Neuronal stem cell (in vitro differentiated cells): ENCODE results near the gene OR9A4.

Experiments
- DNase-seq: peaks from one replicate; pipeline ENCODE4 v3.0.0-alpha.2; 2013; ENCODE audit warnings: low spot score
- H2AFZ ChIP-seq: one replicate; pipeline ENCODE4 v1.6.1; 2013; ENCODE audit warnings: mild to moderate bottlenecking, low read length, inconsistent platforms
- H2AK5ac ChIP-seq: 2 replicates; pipeline ENCODE4 v1.6.1; 2013; ENCODE audit warnings: low read depth, mild to moderate bottlenecking, inconsistent platforms, low read length, moderate library complexity, mixed read lengths
- H2BK120ac ChIP-seq: 2 replicates; pipeline ENCODE4 v1.6.1; 2013; ENCODE audit warnings: low read depth, mild to moderate bottlenecking, inconsistent platforms, low read length, moderate library complexity, mixed read lengths
- H2BK12ac ChIP-seq: one replicate; pipeline ENCODE4 v1.6.1; 2013; ENCODE audit warnings: low read length, inconsistent platforms
- H2BK15ac ChIP-seq: 2 replicates; pipeline ENCODE4 v1.6.1; 2013; ENCODE audit warnings: mild to moderate bottlenecking, low read length, inconsistent platforms, mixed read lengths
- H2BK5ac ChIP-seq: one replicate; pipeline ENCODE4 v1.6.1; 2013; ENCODE audit warnings: inconsistent platforms, mild to moderate bottlenecking, low read length, moderate library complexity
- H3K14ac ChIP-seq: one replicate; pipeline ENCODE4 v1.6.1; 2013; ENCODE audit warnings: low read length, inconsistent platforms
- H3K18ac ChIP-seq: 2 replicates; pipeline ENCODE4 v1.6.1; 2013; ENCODE audit warnings: low read length, inconsistent platforms
- H3K23ac ChIP-seq: 2 replicates; pipeline ENCODE4 v1.6.1; 2013; ENCODE audit warnings: low read depth, mild to moderate bottlenecking, mixed read lengths, low read length, inconsistent platforms; ENCODE audit not compliant: poor library complexity
- H3K27ac ChIP-seq: replicated peaks from 3 replicates; pipeline ENCODE4 v1.5.1; 2013; ENCODE audit warnings: low read length, inconsistent platforms
- H3K27me3 ChIP-seq, 3 experiments: 2 replicates each; pipeline ENCODE4 v1.6.1; 2013; ENCODE audit warnings: low read length in 3 of 3, mild to moderate bottlenecking in 2 of 3, inconsistent platforms in 1 of 3, low read depth in 1 of 3, mixed read lengths in 1 of 3, moderate library complexity in 1 of 3; ENCODE audit not compliant: control insufficient read depth in 3 of 3, insufficient read depth in 3 of 3
- H3K36me3 ChIP-seq, 2 donors: replicated peaks in 1 of 2; 2 replicates each; pipeline ENCODE4 v1.6.1; 2013; ENCODE audit warnings: low read length in 2 of 2; ENCODE audit not compliant: control insufficient read depth in 2 of 2, insufficient read depth in 2 of 2
- H3K4ac ChIP-seq: 2 replicates; pipeline ENCODE4 v1.6.1; 2013; ENCODE audit warnings: inconsistent platforms, mild to moderate bottlenecking, low read length, moderate library complexity
- H3K4me1 ChIP-seq, 2 donors: 1 replicate in 1 of 2; 2 replicates in 1 of 2; pipeline ENCODE4 v1.6.1; 2013; ENCODE audit warnings: low read length in 2 of 2, low read depth in 1 of 2; ENCODE audit not compliant: control insufficient read depth in 2 of 2, insufficient read depth in 1 of 2
- H3K4me2 ChIP-seq: one replicate; pipeline ENCODE4 v1.6.1; 2013; ENCODE audit warnings: mild to moderate bottlenecking, low read length, inconsistent platforms; ENCODE audit not compliant: insufficient read depth, poor library complexity, severe bottlenecking
- H3K4me3 ChIP-seq, 2 donors: 2 replicates each; pipeline ENCODE4 v1.5.1; 2013; ENCODE audit warnings: low read length in 2 of 2, mild to moderate bottlenecking in 2 of 2, inconsistent platforms in 1 of 2, moderate library complexity in 1 of 2
- H3K79me1 ChIP-seq: one replicate; pipeline ENCODE4 v1.6.1; 2013; ENCODE audit warnings: low read depth, mild to moderate bottlenecking, inconsistent platforms, low read length, moderate library complexity
- H3K9ac ChIP-seq: one replicate; pipeline ENCODE4 v1.6.1; 2013; ENCODE audit warnings: mild to moderate bottlenecking, low read depth, low read length, inconsistent platforms; ENCODE audit not compliant: poor library complexity
- H3K9me3 ChIP-seq, 2 donors: replicated peaks in 1 of 2; 2 replicates each; pipeline versions ENCODE3 to v1.6.1; 2013; ENCODE audit warnings: low read length in 2 of 2, mild to moderate bottlenecking in 2 of 2, inconsistent platforms in 1 of 2, low read depth in 1 of 2, mixed read lengths in 1 of 2, moderate library complexity in 1 of 2; ENCODE audit not compliant: control insufficient read depth in 2 of 2, insufficient read depth in 1 of 2
- H4K8ac ChIP-seq: one replicate; pipeline ENCODE4 v1.6.1; 2013; ENCODE audit warnings: low read depth, mild to moderate bottlenecking, inconsistent platforms, low read length, moderate library complexity
- H4K91ac ChIP-seq: one replicate; pipeline ENCODE4 v1.6.1; 2013; ENCODE audit warnings: low read length, low read depth, mild to moderate bottlenecking, inconsistent platforms; ENCODE audit not compliant: poor library complexity
- WGBS, 2 donors: extraction: QIAGEN DNeasy Blood & Tissue Kit; methylation state at CpG; one replicate each; pipeline ENCODE4 v1.1.7; 2013; ENCODE audit warnings: missing lambda C conversion rate in 2 of 2, mixed read lengths in 1 of 2; ENCODE audit not compliant: insufficient read length in 2 of 2, insufficient replicate concordance in 1 of 2; ENCODE audit errors: extremely low coverage in 2 of 2; 5-methylcytosine and 5-hydroxymethylcytosine counted together

Gene OR9A4

DNA sequence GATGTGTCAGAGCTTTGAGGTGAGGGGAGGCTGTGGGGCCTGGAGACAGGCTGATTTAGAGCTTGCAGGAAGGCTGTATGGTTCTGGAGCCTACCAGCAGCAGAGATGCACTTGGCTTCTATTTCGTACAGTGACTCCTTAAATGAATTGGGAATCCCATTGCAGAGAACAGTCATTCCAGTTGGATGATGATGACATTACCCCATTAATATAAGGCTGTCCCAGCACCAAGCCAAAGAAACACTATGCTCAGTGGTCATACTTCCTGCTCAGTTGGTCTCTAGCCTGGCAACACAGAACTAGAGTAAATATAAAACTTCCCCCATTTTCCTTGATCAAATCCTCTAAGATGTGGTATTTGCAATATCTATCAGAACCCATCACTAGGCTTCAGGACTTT is 36.3 kb downstream of the OR9A4 start:
- Histone ChIP-seq H4K8ac (no peak overlapping the region), H3K9ac (no peak overlapping the region), H4K91ac (no peak overlapping the region), H2AFZ (no peak overlapping the region), H2BK12ac (no peak overlapping the region), H3K23ac (no peak overlapping the region), H3K27me3 (no peaks in the 10 kb centered on the region), H2BK5ac (no peak overlapping the region), H3K27ac (no peak overlapping the region), H2BK120ac (no peak overlapping the region), H3K14ac (no peak overlapping the region), H2BK15ac (no peak overlapping the region), H3K4me1 (peaks cover 0 to 1% of the 10 kb centered on the region in 2 donors), H3K4ac (no peak overlapping the region), H3K4me2 (no peak overlapping the region), H3K36me3 (no peaks in the 10 kb centered on the region), H2AK5ac (no peak overlapping the region), H3K18ac (no peak overlapping the region), H3K4me3 (no peak overlapping the region), H3K79me1 (no peaks in the 10 kb centered on the region), H3K9me3 (no peaks in the 10 kb centered on the region)
- no CpG with 5 or more reads among the region's 1 CpG for WGBS, 2 donors
- DNase-seq, result no peak

GRCh38 chr7:141954334-141954733 is 38.1 kb downstream of the OR9A4 start:
- Histone ChIP-seq H3K4ac (no peak overlapping the region), H2BK15ac (no peak overlapping the region), H4K91ac (no peak overlapping the region), H3K27ac (no peak overlapping the region), H3K4me1 (peaks cover 0 to 1% of the 10 kb centered on the region in 2 donors), H3K36me3 (no peaks in the 10 kb centered on the region), H3K4me2 (no peak overlapping the region), H2AK5ac (no peak overlapping the region), H2BK12ac (no peak overlapping the region), H2AFZ (no peak overlapping the region), H4K8ac (no peak overlapping the region), H3K23ac (no peak overlapping the region), H3K18ac (no peak overlapping the region), H3K27me3 (no peaks in the 10 kb centered on the region), H3K9ac (no peak overlapping the region), H2BK120ac (no peak overlapping the region), H3K9me3 (no peaks in the 10 kb centered on the region), H2BK5ac (no peak overlapping the region), H3K79me1 (no peaks in the 10 kb centered on the region), H3K14ac (no peak overlapping the region), H3K4me3 (no peak overlapping the region)
- WGBS, 2 donors, result no CpG with 5 or more reads among the region's 1 CpG
- no peak for DNase-seq

- Histone ChIP-seq H3K79me1 (no peaks in the 10 kb centered on the region), H3K4me3 (no peak overlapping the region), H2BK5ac (no peak overlapping the region), H2BK120ac (no peak overlapping the region), H3K9ac (no peak overlapping the region), H3K4ac (no peak overlapping the region), H3K27me3 (no peaks in the 10 kb centered on the region), H3K36me3 (no peaks in the 10 kb centered on the region), H4K8ac (no peak overlapping the region), H3K14ac (no peak overlapping the region), H2BK12ac (no peak overlapping the region), H2AFZ (no peak overlapping the region), H3K23ac (no peak overlapping the region), H3K27ac (no peak overlapping the region), H4K91ac (no peak overlapping the region), H3K9me3 (no peaks in the 10 kb centered on the region), H3K4me2 (no peak overlapping the region), H2AK5ac (no peak overlapping the region), H3K4me1 (peaks cover 0 to 1% of the 10 kb centered on the region in 2 donors), H3K18ac (no peak overlapping the region), H2BK15ac (no peak overlapping the region)
- DNase-seq, result no peak
- WGBS, 2 donors, result no CpG with 5 or more reads among the region's 3 CpGs
Observed at GRCh38 chr7:141956084-141956483, 39.9 kb downstream of the OR9A4 start.

DNA sequence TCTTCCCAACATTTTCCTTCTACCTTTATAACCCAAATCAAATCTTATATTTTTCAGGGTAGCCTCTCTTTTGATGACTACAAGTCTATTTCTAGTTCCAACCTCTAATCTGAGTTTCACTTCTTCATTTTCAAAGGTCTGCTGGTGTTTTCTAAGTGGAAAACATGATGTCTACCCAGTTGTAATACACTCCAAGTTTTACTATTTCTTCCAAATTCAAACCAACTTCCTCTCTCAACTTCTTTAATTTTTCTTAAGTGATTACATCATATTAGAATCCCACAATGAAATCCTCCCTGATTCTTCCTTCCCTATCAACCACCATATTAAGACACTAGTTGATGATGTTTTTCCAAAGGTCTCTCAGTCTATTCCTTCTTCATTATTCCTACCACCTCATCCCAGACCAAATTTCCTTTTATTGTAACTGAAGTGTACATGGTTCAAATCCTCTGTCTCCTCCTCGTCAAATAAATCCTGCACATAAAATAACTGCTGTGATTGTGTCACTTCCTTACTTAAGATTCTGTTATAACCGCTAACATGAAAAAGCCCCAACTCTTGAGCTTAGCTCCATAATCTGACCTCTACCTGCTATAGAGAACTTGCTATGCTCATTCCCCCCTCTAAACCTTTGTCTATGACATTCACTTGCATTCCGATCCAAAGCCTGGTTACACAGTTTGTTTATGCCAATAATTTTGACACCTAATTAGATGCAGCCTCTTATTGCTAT is 44.7 kb downstream of the OR9A4 start:
- no peak overlapping the region for H2BK120ac ChIP-seq
- no peak for DNase-seq
- no peak overlapping the region for H3K9ac ChIP-seq
- H3K27me3 ChIP-seq, result no peaks in the 10 kb centered on the region
- H2BK5ac ChIP-seq, result no peak overlapping the region
- H3K36me3 ChIP-seq, result no peaks in the 10 kb centered on the region
- no peak overlapping the region for H4K91ac ChIP-seq
- H2AK5ac ChIP-seq, result no peak overlapping the region
- H3K18ac ChIP-seq, result no peak overlapping the region
- no peaks in the 10 kb centered on the region for H3K9me3 ChIP-seq
- no peaks in the 10 kb centered on the region for H3K79me1 ChIP-seq
- no peak overlapping the region for H3K27ac ChIP-seq
- no CpG with 5 or more reads among the region's 3 CpGs for WGBS, 2 donors
- no peak overlapping the region for H3K4ac ChIP-seq
- no peak overlapping the region for H2BK12ac ChIP-seq
- H3K4me2 ChIP-seq, result no peak overlapping the region
- no peak overlapping the region for H4K8ac ChIP-seq
- H3K23ac ChIP-seq, result no peak overlapping the region
- H3K14ac ChIP-seq, result no peak overlapping the region
- no peak overlapping the region for H3K4me3 ChIP-seq
- peaks cover 0 to 2% of the 10 kb centered on the region in 2 donors for H3K4me1 ChIP-seq
- H2AFZ ChIP-seq, result no peak overlapping the region
- H2BK15ac ChIP-seq, result no peak overlapping the region
